RWPE1 (cell line): ENCODE data around the gene RAPSN.

Source experiments
- CTCF ChIA-PET: fragments of 350-600 bp; sonication (Branson Sonifier 250); formaldehyde crosslinking; extraction: SDS; loops from one replicate; lab custom pipeline; 2021; lab: Yijun Ruan, JAX
- POLR2A ChIA-PET: fragments of 400-600 bp; formaldehyde crosslinking; extraction: SDS; loops from one replicate; lab custom pipeline; 2020; ENCODE audit warnings: antibody characterized with exemption; ENCODE audit not compliant: low non-redundant PET; lab: Yijun Ruan, JAX
- DNase-seq: peaks from one replicate; pipeline ENCODE4 v3.0.0; 2012; ENCODE audit warnings: low spot score
- H3K27ac ChIP-seq: fragments of 450-650 bp; 2 replicates; pipeline ENCODE4 v1.5.1; 2017
- TF ChIP-seq, protein P1 (sequence below): fragments of 450-650 bp; conservative IDR thresholded peaks from 2 replicates; pipeline ENCODE4 v1.5.1; 2017; ENCODE audit warnings: low read depth, mild to moderate bottlenecking

Gene RAPSN

GRCh38 chr11:47488674-47489394 is 39.9 kb upstream of the RAPSN start:
- DNase-seq: no peak
- TF ChIP-seq, protein P1, sequence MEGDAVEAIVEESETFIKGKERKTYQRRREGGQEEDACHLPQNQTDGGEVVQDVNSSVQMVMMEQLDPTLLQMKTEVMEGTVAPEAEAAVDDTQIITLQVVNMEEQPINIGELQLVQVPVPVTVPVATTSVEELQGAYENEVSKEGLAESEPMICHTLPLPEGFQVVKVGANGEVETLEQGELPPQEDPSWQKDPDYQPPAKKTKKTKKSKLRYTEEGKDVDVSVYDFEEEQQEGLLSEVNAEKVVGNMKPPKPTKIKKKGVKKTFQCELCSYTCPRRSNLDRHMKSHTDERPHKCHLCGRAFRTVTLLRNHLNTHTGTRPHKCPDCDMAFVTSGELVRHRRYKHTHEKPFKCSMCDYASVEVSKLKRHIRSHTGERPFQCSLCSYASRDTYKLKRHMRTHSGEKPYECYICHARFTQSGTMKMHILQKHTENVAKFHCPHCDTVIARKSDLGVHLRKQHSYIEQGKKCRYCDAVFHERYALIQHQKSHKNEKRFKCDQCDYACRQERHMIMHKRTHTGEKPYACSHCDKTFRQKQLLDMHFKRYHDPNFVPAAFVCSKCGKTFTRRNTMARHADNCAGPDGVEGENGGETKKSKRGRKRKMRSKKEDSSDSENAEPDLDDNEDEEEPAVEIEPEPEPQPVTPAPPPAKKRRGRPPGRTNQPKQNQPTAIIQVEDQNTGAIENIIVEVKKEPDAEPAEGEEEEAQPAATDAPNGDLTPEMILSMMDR: no peak
- POLR2A ChIA-PET: no interaction called here
- no peak overlapping the region for H3K27ac ChIP-seq
- CTCF ChIA-PET: interaction anchor here (0.6 kb wide), 1 partner anchor 22 kb away, joined by 3 read pairs; no protein-coding TSS in a partner anchor

DNA sequence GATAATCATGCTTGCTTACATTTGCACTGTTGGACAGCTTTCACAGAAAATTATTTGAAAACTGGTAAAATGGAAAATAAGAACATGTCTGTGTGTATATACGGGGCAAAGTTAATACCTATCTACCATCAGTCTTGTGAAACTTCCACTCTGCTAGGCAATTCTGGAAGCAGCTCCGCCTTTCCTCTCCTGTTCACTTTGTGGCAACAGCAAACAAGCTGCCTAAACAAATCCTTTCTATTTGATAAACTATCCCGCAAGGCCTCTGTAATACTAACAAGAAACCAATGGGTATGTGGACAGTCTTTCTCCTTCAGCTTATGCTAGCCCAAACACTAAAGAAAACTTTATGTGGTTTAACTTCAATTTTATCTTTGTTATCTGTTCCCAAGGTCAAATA is 39.2 kb upstream of the RAPSN start:
- ChIA-PET POLR2A (interaction anchor here (0.5 kb wide), 1 partner anchor 267 kb away, joined by 5 read pairs; no protein-coding TSS in a partner anchor), CTCF (interaction anchor here (0.6 kb wide), 1 partner anchor 22 kb away, joined by 3 read pairs; no protein-coding TSS in a partner anchor)
- TF ChIP-seq, protein P1: no peak
- no peak overlapping the region for H3K27ac ChIP-seq
- no peak for DNase-seq

DNA sequence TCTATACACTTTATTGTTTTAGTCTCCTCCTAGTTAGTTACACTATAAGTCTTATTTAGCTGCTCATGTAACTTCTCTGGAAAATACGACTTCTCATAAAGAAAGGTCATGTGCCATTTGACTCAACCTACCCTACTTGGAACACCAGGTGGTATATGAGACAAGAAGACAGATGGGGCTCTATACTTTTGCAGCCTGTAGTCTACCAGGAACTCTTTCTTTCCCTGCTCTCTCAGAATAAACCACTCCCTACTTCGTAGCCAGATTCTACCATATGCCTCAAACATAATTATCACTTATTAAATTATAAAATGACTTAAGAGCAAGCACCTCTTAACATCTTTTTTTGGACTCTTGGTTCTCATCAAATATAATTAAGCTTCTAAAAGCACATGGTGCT is 38.5 kb upstream of the RAPSN start:
- no peak overlapping the region for H3K27ac ChIP-seq
- DNase-seq: no peak
- TF ChIP-seq, protein P1: no peak
- ChIA-PET POLR2A (interaction anchor here (0.5 kb wide), 1 partner anchor 266 kb away, joined by 5 read pairs; no protein-coding TSS in a partner anchor), CTCF (no interaction called here)

GRCh38 chr11:47485107-47485506 is 36.2 kb upstream of the RAPSN start:
- no peak for DNase-seq
- CTCF ChIA-PET: no interaction called here
- POLR2A ChIA-PET: no interaction called here

GRCh38 chr11:47483457-47483856 is 34.5 kb upstream of the RAPSN start:
- no peak overlapping the region for H3K27ac ChIP-seq
- TF ChIP-seq, protein P1: no peak
- POLR2A ChIA-PET: no interaction called here
- CTCF ChIA-PET: no interaction called here
- no peak for DNase-seq

More at GRCh38 chr11:47485107-47485506, 36.2 kb upstream of the RAPSN start:
- TF ChIP-seq, protein P1: no peak
- peak overlapping the region; percentile 33 for H3K27ac ChIP-seq

DNA sequence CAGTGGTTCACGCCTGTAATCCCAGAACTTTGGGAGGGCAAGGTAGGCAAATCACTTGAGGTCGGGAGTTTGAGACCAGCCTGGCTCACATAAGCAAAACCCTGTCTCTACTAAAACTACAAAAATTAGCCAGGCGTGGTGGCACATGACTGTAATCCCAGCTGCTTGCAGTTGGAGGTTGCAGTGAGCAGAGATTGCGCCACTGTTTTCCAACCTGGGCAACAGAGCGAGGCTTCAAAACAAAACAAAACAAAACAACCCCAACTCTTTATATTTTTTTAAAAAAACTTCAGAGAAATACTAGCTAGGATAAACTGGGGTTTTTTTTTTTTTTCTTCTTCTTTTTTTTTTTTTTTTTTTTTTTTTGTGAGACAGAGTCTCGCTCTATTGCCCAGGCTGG is 31.8 kb upstream of the RAPSN start:
- no peak for DNase-seq
- ChIA-PET CTCF (interaction anchor here (0.7 to 1.1 kb wide), 2 partner anchors 12 to 71 kb away, joined by 3 read pairs; no protein-coding TSS in a partner anchor), POLR2A (no interaction called here)
- no peak overlapping the region for H3K27ac ChIP-seq
- TF ChIP-seq, protein P1: no peak
